NAMALWA (cell line): ENCODE results near the gene DPYSL3.
"Not testable (repeated sequence)": the region's sequence is repeated elsewhere in the genome, so short reads cannot be mapped to it uniquely, and the experiment has no call there.

Experiments used
- DNase-seq: peaks from one replicate; pipeline ENCODE4 v3.0.0-alpha.2; 2015; ENCODE audit warnings: low spot score

DPYSL3 gene

GRCh38 chr5:147509710-147510651 lies at the start of gene DPYSL3:
Gene DPYSL3, minus strand, starts transcription at chr5:147510068. Its CDS starts 210 bp downstream, at chr5:147509858.
- DNase-seq = no peak

- peak; percentile 29 for DNase-seq
These were observed 49.0 kb upstream of the DPYSL3 start for GRCh38 chr5:147558826-147559225.

- no peak for DNase-seq
These were observed 48.2 kb upstream of the DPYSL3 start for GRCh38 chr5:147557876-147558745.

- DNase-seq = no peak
These were observed 45.3 kb upstream of the DPYSL3 start for GRCh38 chr5:147555176-147555575.

- DNase-seq = no peak
These were observed 44.5 kb upstream of the DPYSL3 start for GRCh38 chr5:147554261-147554817.

GRCh38 chr5:147553817-147554216 lies 43.9 kb upstream of the DPYSL3 start:
- DNase-seq = not testable (repeated sequence)

- DNase-seq = no peak
These were observed 43.0 kb upstream of the DPYSL3 start for GRCh38 chr5:147552897-147553296.

- DNase-seq = no peak
These were observed 41.8 kb upstream of the DPYSL3 start for GRCh38 chr5:147551677-147552076.

GRCh38 chr5:147547730-147548129 lies 37.9 kb upstream of the DPYSL3 start:
- DNase-seq = no peak

- DNase-seq = no peak
These were observed 34.7 kb upstream of the DPYSL3 start for GRCh38 chr5:147544556-147544955.

GRCh38 chr5:147539053-147539452 lies 29.2 kb upstream of the DPYSL3 start:
- no peak for DNase-seq

GRCh38 chr5:147538236-147538635 lies 28.4 kb upstream of the DPYSL3 start:
- DNase-seq = no peak

GRCh38 chr5:147534172-147534951 lies 24.5 kb upstream of the DPYSL3 start:
- DNase-seq = no peak

- DNase-seq = no peak
These were observed 22.3 kb upstream of the DPYSL3 start for GRCh38 chr5:147532156-147532555.

GRCh38 chr5:147530530-147531389 lies 20.9 kb upstream of the DPYSL3 start:
- DNase-seq = no peak

- DNase-seq = no peak
These were observed 13.2 kb upstream of the DPYSL3 start for GRCh38 chr5:147523069-147523468.

GRCh38 chr5:147522435-147522834 lies 12.6 kb upstream of the DPYSL3 start:
- no peak for DNase-seq

GRCh38 chr5:147520450-147520849 lies 10.6 kb upstream of the DPYSL3 start:
- no peak for DNase-seq

GRCh38 chr5:147519380-147519779 lies 9.5 kb upstream of the DPYSL3 start:
- DNase-seq = no peak

- DNase-seq = no peak
These were observed 7.5 kb upstream of the DPYSL3 start for GRCh38 chr5:147517383-147517782.

GRCh38 chr5:147515269-147515668 lies 5.4 kb upstream of the DPYSL3 start:
- DNase-seq = no peak
